Pericardium fibroblast (primary cell): Measurements from ENCODE around the gene HK2. TPM values are rescaled to one million over a fixed set of nuclear protein-coding genes. Genes with fewer than 3 reads are reported as not detected.

Experiments used
- total RNA-seq: library from RNA; depleted of rRNA; stranded (reverse); fragments of >200 nt; gene quantifications from 2 replicates; pipeline ENCODE4 v1.2.3, GENCODE V29; 2015

Gene HK2
- total RNA-seq = 12.6 and 40.0 TPM in 2 replicates

GRCh38 chr2:74833418-74834233 lies at the start of gene HK2:
HK2 (plus strand) TSS chr2:74834127; CDS start chr2:74834581, 454 bp downstream.

Other genes with a start within 250 kb of the HK2 start
- gene M1AP, start 185.8 kb upstream of the HK2 start, total RNA-seq = not detected in 2 replicates
- 2.3 and 2.4 TPM in 2 replicates for gene SEMA4F, start 179.9 kb upstream of the HK2 start, total RNA-seq
- 28.7 and 63.0 TPM in 2 replicates for gene POLE4, start 124.5 kb downstream of the HK2 start, total RNA-seq